Upper lobe of left lung (tissue), 4 donors: Measurements from ENCODE around the gene BOLA3.

Experiments
- EP300 ChIP-seq, 4 donors: sonication (generic); formaldehyde crosslinking; IDR thresholded peaks; one replicate each; pipeline ENCODE4 v1.5.1; 2017; ENCODE audit warnings: antibody characterized with exemption in 4 of 4, control low read depth in 2 of 4
- POLR2A ChIP-seq, 4 donors: fragments of 450-650 bp; IDR thresholded peaks; one replicate each; pipeline ENCODE4 v1.5.1; 2016 to 2017; ENCODE audit warnings: antibody characterized with exemption in 4 of 4, mild to moderate bottlenecking in 2 of 4
- TF ChIP-seq, protein P1 (sequence below), 6 experiments: fragments of 450-650 bp in 4 of 6; fragments of 200-600 bp in 2 of 6; sonication (generic) in 2 of 6; IDR thresholded peaks; one replicate each; pipeline ENCODE4 v1.5.1; 2016 to 2019; ENCODE audit warnings: antibody characterized with exemption in 6 of 6

DNA sequence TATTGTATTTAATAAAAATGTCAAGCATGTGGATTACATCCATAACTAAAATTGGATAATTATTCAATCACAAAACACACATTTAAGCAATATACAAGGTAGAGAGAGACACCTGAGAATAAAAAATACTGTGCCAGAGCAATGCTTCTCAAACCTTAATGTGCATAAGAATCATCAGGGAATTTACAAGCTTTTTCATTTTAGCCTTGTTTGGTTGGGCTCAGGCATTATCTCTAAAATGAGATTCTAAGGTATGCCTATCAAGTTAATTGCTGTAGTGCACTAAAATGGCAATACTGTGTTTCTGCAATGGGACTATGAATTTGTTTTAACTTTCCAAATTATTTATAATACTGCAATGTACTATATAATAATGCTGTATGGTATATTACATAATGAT is 30.0 kb upstream of the BOLA3 start:
- TF ChIP-seq, protein P1, sequence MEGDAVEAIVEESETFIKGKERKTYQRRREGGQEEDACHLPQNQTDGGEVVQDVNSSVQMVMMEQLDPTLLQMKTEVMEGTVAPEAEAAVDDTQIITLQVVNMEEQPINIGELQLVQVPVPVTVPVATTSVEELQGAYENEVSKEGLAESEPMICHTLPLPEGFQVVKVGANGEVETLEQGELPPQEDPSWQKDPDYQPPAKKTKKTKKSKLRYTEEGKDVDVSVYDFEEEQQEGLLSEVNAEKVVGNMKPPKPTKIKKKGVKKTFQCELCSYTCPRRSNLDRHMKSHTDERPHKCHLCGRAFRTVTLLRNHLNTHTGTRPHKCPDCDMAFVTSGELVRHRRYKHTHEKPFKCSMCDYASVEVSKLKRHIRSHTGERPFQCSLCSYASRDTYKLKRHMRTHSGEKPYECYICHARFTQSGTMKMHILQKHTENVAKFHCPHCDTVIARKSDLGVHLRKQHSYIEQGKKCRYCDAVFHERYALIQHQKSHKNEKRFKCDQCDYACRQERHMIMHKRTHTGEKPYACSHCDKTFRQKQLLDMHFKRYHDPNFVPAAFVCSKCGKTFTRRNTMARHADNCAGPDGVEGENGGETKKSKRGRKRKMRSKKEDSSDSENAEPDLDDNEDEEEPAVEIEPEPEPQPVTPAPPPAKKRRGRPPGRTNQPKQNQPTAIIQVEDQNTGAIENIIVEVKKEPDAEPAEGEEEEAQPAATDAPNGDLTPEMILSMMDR (IDR thresholded peaks at IDR 0.05), result no peak
- TF ChIP-seq POLR2A (IDR thresholded peaks at IDR 0.05), result no peak
- no peak for TF ChIP-seq EP300 (IDR thresholded peaks at IDR 0.05)
